Mucosa of stomach (tissue), 1 donor: ENCODE results near the gene E2F6.

Experiments used
- H3K27me3 ChIP-seq: one replicate; pipeline ENCODE4 v1.7.0; 2013; ENCODE audit warnings: mild to moderate bottlenecking, low read length; ENCODE audit not compliant: control insufficient read depth, insufficient read depth
- H3K36me3 ChIP-seq: one replicate; pipeline ENCODE4 v1.7.0; 2013; ENCODE audit warnings: low read length; ENCODE audit not compliant: control insufficient read depth, insufficient read depth
- H3K4me1 ChIP-seq: one replicate; pipeline ENCODE4 v1.7.0; 2013; ENCODE audit warnings: mild to moderate bottlenecking, low read length; ENCODE audit not compliant: control insufficient read depth, insufficient read depth
- H3K4me3 ChIP-seq: one replicate; pipeline ENCODE4 v1.7.0; 2013; ENCODE audit warnings: low read length
- H3K9ac ChIP-seq: one replicate; pipeline ENCODE4 v1.7.0; 2013; ENCODE audit warnings: mild to moderate bottlenecking, low read length, moderate library complexity
- H3K9me3 ChIP-seq: one replicate; pipeline ENCODE4 v1.7.0; 2013; ENCODE audit warnings: mild to moderate bottlenecking, low read length, moderate library complexity; ENCODE audit not compliant: control insufficient read depth
- donor health status: Pancreatic carcinoma.

E2F6 gene

DNA sequence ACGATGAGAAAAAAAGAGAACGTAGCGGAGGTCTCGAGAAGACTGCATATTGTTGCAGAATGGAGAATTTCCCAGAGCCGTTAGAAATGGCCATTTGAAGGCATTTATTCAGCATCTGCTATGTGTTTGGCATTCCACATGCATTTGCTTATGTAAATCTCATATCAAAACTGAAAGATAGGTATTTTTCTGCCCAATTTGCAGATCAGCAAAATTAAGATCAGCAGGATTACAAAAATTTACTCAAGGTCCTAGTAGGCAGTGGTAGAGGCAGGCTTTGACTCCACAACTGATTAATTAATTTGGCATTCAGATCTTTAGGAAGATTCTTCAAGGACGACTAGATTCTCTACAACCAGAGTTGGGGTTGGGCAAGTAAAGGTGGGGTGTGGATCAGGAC lies 1.8 kb upstream of the E2F6 start:
- Histone ChIP-seq H3K4me1 (no peaks in the 10 kb centered on the region), H3K9ac (no peak overlapping the region), H3K27me3 (no peaks in the 10 kb centered on the region), H3K4me3 (no peak overlapping the region), H3K36me3 (no peaks in the 10 kb centered on the region), H3K9me3 (no peaks in the 10 kb centered on the region)

DNA sequence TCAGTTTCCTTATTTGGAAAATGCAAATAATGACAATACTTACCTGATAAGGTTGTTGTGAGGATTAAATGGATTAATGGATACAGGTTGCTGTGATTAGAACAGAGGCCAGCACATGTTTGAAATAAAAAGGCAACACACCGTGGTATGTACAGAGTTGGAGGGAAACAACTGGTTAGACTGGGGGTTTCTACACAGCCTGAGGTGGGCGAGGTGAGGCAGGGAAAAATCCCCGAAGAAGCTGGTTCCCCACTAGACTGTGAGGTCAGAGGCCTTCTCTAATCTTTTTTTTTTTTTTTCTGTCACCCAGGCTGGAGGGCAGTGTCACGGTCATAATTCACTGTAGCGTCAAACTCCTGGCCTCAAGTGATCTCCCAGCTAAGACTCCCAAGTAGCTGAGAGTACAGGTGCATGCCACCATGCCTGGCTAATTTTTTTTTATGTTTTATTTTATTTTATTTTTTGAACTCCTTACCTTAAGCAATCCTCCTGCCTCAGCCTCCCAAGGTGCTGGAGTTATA lies 1.2 kb upstream of the E2F6 start:
- Histone ChIP-seq H3K4me3 (no peak overlapping the region), H3K9ac (no peak overlapping the region), H3K27me3 (no peaks in the 10 kb centered on the region), H3K36me3 (no peaks in the 10 kb centered on the region), H3K4me1 (no peaks in the 10 kb centered on the region), H3K9me3 (no peaks in the 10 kb centered on the region)

DNA sequence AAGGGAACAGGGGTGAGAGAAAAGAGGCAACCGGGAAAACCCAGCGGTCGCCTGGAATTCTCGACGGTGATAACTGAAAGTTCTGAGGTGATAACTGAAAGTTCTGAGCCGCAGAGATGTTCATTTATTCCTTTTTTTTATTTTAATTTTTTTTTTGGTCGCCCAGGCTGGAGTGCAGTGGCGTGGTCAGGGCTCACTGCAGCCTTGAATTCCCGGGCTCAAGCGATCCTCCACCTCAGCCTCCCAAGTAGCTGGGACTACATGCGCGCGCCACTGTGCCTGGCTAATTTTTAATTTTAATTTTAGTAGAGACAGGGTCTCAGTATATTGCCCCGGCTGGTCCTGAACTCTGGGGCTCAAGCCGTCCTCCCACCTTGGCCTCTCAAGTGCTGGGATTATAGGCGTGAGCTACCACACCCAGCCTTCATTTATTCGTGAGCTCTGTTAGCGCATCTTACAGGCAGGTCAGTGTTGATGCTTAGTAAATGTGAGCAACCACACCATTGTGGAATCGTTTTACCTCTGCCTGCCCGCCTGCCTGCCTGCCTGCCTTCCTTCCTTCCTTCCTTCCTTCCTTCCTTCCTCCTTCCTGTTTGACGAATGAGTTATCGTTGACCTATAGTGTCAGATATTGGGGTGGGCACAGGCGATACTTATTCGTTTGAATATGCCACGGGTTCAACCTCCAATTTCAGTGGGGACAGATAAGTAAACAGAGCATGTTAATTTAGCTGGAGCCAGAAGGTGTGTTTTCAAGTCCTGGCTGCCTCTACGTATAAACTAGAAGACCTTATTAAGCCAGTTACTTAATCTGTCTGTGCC lies 557 bp upstream of the E2F6 start:
- Histone ChIP-seq H3K36me3 (no peaks in the 10 kb centered on the region), H3K9ac (peak overlapping the region; percentile 49)

DNA sequence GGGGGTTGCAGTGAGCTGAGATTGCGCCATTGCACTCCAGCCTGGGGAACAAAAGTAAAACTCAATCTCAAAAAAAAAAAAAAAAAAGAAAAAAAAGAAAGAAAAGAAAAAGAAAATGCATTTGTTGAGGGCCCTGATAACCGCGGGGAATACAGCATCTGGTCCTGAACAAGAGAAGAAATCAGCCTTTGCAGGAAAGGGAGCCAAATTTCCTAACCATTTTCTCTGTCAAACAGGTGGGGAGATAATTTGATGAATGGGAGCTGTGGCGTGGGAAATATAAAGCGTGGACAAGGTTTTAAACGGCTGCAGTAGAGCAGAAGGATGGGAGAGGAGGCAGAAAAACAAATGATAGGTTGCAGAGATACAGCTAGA lies 864 bp downstream of the E2F6 start:
- H3K9me3 ChIP-seq, result no peaks in the 10 kb centered on the region
- peak overlapping the region; percentile 53 for H3K4me3 ChIP-seq
- no peaks in the 10 kb centered on the region for H3K4me1 ChIP-seq
- no peaks in the 10 kb centered on the region for H3K27me3 ChIP-seq
- no peaks in the 10 kb centered on the region for H3K36me3 ChIP-seq
- peak overlapping the region; percentile 49 for H3K9ac ChIP-seq

More for the DNA sequence above, 557 bp upstream of the E2F6 start:
- Histone ChIP-seq H3K4me1 (no peaks in the 10 kb centered on the region), H3K9me3 (no peaks in the 10 kb centered on the region), H3K4me3 (peak overlapping the region; percentile 53), H3K27me3 (no peaks in the 10 kb centered on the region)

- peaks cover 7% of the 10 kb centered on the region for H3K4me1 ChIP-seq
- no peak overlapping the region for H3K4me3 ChIP-seq
These were observed 6.1 kb downstream of the E2F6 start for GRCh38 chr2:11459816-11460215.

GRCh38 chr2:11458753-11459152 lies 7.2 kb downstream of the E2F6 start:
- no peak overlapping the region for H3K9ac ChIP-seq
- no peaks in the 10 kb centered on the region for H3K36me3 ChIP-seq
- H3K4me3 ChIP-seq, result no peak overlapping the region
- H3K9me3 ChIP-seq, result no peaks in the 10 kb centered on the region
- H3K4me1 ChIP-seq, result peaks cover 7% of the 10 kb centered on the region
- H3K27me3 ChIP-seq, result no peaks in the 10 kb centered on the region

More at GRCh38 chr2:11459816-11460215, 6.1 kb downstream of the E2F6 start:
- Histone ChIP-seq H3K27me3 (no peaks in the 10 kb centered on the region), H3K9ac (no peak overlapping the region), H3K9me3 (no peaks in the 10 kb centered on the region), H3K36me3 (no peaks in the 10 kb centered on the region)

- no peaks in the 10 kb centered on the region for H3K9me3 ChIP-seq
- H3K36me3 ChIP-seq, result no peaks in the 10 kb centered on the region
- no peak overlapping the region for H3K4me3 ChIP-seq
- no peaks in the 10 kb centered on the region for H3K27me3 ChIP-seq
- peaks cover 7% of the 10 kb centered on the region for H3K4me1 ChIP-seq
- H3K9ac ChIP-seq, result no peak overlapping the region
These were observed 8.0 kb downstream of the E2F6 start for GRCh38 chr2:11457935-11458334.

GRCh38 chr2:11456251-11456650 lies 9.7 kb downstream of the E2F6 start:
- Histone ChIP-seq H3K4me1 (peaks cover 7% of the 10 kb centered on the region), H3K9ac (no peak overlapping the region), H3K4me3 (no peak overlapping the region), H3K9me3 (no peaks in the 10 kb centered on the region), H3K27me3 (no peaks in the 10 kb centered on the region), H3K36me3 (no peaks in the 10 kb centered on the region)

DNA sequence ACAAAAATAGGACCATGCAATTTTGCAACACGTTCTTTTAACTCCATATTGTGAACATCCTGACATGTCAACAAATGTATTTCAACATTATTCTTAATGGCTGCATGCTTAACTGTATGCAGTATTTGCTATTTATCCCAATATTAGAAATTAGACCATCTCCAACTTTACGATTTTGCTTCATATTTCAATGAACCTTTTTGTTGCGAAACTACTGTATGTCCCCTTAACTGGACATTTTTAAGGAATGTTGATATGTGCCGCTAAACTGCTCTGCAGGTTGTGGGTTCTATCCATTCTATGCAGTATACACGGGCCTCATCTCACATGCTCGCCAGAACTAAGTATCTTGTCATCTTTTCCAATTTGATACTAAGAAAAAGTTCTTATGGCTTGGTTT lies 11.1 kb downstream of the E2F6 start:
- H3K4me1 ChIP-seq, result peaks cover 7% of the 10 kb centered on the region

DNA sequence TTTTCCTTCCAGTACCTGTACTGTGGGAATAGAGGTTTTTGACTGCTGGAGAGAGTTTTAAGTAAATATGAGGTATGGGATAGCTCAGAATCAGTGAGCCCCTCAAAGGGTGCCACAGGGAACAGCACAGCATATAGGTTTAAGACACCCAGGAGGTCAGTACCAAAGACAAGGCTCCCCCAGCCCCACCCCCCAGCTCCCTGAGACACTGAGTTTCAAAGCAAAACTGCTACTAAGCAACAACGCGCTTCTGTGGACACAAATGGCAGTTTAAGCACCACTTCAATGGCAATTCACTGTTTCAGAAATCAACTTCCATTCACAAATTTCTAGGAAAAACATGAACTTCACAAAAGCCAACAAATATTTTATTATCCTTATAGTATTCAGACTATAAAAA lies 15.2 kb downstream of the E2F6 start:
- Histone ChIP-seq H3K4me3 (no peak overlapping the region), H3K4me1 (no peaks in the 10 kb centered on the region), H3K9ac (no peak overlapping the region), H3K9me3 (no peaks in the 10 kb centered on the region), H3K36me3 (peaks cover 14% of the 10 kb centered on the region), H3K27me3 (no peaks in the 10 kb centered on the region)

More for the DNA sequence above, 11.1 kb downstream of the E2F6 start:
- Histone ChIP-seq H3K9ac (no peak overlapping the region), H3K4me3 (no peak overlapping the region), H3K36me3 (no peaks in the 10 kb centered on the region), H3K9me3 (no peaks in the 10 kb centered on the region), H3K27me3 (no peaks in the 10 kb centered on the region)

DNA sequence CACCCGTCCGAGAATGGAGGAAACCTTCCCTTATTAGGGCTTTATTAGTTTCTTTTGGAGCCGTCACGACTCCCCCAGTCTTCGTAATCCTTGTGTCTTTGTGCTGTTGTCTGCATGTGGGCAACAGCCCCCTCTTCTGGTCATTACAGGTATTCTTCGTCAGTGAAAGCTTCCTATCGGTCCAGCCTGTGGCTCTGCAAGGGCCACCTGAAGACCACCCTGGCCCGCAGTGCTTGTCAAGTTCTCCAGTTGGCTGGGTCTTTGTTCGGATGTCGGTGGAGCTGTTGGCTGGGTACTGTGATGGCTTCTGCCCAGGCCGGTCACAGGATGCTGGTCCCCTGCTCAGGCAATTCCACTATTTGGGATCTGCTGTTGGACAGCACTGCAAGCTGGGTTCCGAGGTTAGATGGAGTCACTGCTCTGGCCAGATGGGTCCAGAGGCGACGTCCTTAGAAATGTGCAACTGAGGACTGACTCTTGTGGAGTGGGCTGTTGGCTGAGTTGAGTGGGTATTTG lies 19.2 kb downstream of the E2F6 start:
- no peaks in the 10 kb centered on the region for H3K9me3 ChIP-seq
- no peak overlapping the region for H3K9ac ChIP-seq

DNA sequence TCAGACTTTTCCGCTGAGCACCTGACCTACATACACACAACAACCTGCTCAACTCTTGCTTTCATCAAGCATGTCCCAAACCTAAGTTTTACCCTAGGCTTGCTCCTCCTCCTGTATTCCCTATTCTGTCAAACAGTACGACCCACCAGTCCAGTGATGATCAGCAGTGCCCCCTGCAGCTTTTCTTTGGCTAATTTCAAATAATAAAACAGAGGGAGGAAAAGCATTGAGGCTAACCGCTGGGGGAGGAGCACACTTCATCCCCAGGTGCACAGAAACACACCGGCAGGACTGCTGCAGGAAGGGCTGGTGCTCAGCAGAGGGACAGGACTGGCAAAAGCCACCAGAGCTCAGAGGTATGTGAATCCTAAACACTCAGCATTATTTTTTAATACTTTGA lies 21.2 kb downstream of the E2F6 start:
- Histone ChIP-seq H3K27me3 (no peaks in the 10 kb centered on the region), H3K9ac (no peak overlapping the region), H3K4me3 (no peak overlapping the region), H3K36me3 (peaks cover 14% of the 10 kb centered on the region), H3K9me3 (no peaks in the 10 kb centered on the region), H3K4me1 (no peaks in the 10 kb centered on the region)

More for the DNA sequence above, 19.2 kb downstream of the E2F6 start:
- Histone ChIP-seq H3K4me3 (no peak overlapping the region), H3K27me3 (no peaks in the 10 kb centered on the region), H3K36me3 (peaks cover 14% of the 10 kb centered on the region), H3K4me1 (no peaks in the 10 kb centered on the region)
